GM23338 (cell line): Measurements from ENCODE around the gene ABCA7. TPM values are rescaled to one million over a fixed set of nuclear protein-coding genes. Genes with fewer than 3 reads are reported as not detected.

Experiments used
- ATAC-seq: fragments of 200-7000 bp; cut with Tn5 transposase; 3 replicates; pipeline ENCODE4 v1.9.1; 2020
- DNase-seq: peaks from one replicate; pipeline ENCODE4 v3.0.0-alpha.2; 2015; ENCODE audit warnings: low spot score
- H2AFZ ChIP-seq: fragments of 200-600 bp; sonication (generic); 2 replicates; pipeline ENCODE4 v1.8.0; 2016; ENCODE audit warnings: antibody characterized with exemption, mild to moderate bottlenecking, moderate library complexity
- H3F3A ChIP-seq: fragments of 200-600 bp; sonication (generic); replicated peaks from 2 replicates; pipeline ENCODE4 v1.8.0; 2017; ENCODE audit warnings: antibody characterized with exemption, mixed run types, low read depth
- H3K27ac ChIP-seq: fragments of 200-600 bp; sonication (generic); 2 replicates; pipeline ENCODE4 v1.6.1; 2016; ENCODE audit warnings: low read depth
- H3K27me3 ChIP-seq: fragments of 200-600 bp; sonication (generic); 2 replicates; pipeline ENCODE4 v1.8.0; 2016; ENCODE audit warnings: mild to moderate bottlenecking, mixed run types, moderate library complexity; ENCODE audit not compliant: insufficient read depth
- H3K36me3 ChIP-seq: fragments of 200-600 bp; sonication (generic); 2 replicates; pipeline ENCODE4 v1.8.0; 2016; ENCODE audit warnings: mild to moderate bottlenecking; ENCODE audit not compliant: insufficient read depth
- H3K4me1 ChIP-seq: fragments of 200-600 bp; sonication (generic); 2 replicates; pipeline ENCODE4 v1.8.0; 2016; ENCODE audit warnings: mild to moderate bottlenecking, moderate library complexity; ENCODE audit not compliant: insufficient read depth
- H3K4me2 ChIP-seq: fragments of 200-600 bp; sonication (generic); 2 replicates; pipeline ENCODE4 v1.7.1; 2017; ENCODE audit warnings: mixed run types
- H3K4me3 ChIP-seq: fragments of 200-600 bp; sonication (generic); 2 replicates; pipeline ENCODE4 v1.6.1; 2016; ENCODE audit warnings: mixed run types
- H3K79me2 ChIP-seq: fragments of 200-600 bp; sonication (generic); replicated peaks from 2 replicates; pipeline ENCODE4 v1.8.0; 2017; ENCODE audit warnings: mild to moderate bottlenecking; ENCODE audit not compliant: insufficient read depth
- H3K9me2 ChIP-seq: fragments of 200-600 bp; sonication (generic); 2 replicates; pipeline ENCODE4 v1.8.0; 2017; ENCODE audit not compliant: insufficient read depth
- H4K20me1 ChIP-seq: fragments of 200-600 bp; sonication (generic); replicated peaks from 2 replicates; pipeline ENCODE4 v1.8.0; 2017; ENCODE audit warnings: mild to moderate bottlenecking; ENCODE audit not compliant: insufficient read depth
- H3K27ac Mint-ChIP-seq: 2 replicates; pipeline ENCODE4 v1.8.0; 2020; ENCODE audit warnings: inconsistent platforms, mild to moderate bottlenecking, moderate library complexity, mixed read lengths
- H3K27me3 Mint-ChIP-seq: 3 replicates; pipeline ENCODE4 v1.8.0; 2022; ENCODE audit warnings: low read depth, mild to moderate bottlenecking, moderate library complexity, mixed read lengths, inconsistent platforms; ENCODE audit not compliant: insufficient read depth, poor library complexity
- H3K36me3 Mint-ChIP-seq: 3 replicates; pipeline ENCODE4 v1.8.0; 2021; ENCODE audit warnings: low read depth, mild to moderate bottlenecking, inconsistent platforms, moderate library complexity, mixed read lengths
- H3K4me1 Mint-ChIP-seq: 3 replicates; pipeline ENCODE4 v1.8.0; 2020; ENCODE audit warnings: mild to moderate bottlenecking, inconsistent platforms, mixed read lengths
- H3K4me3 Mint-ChIP-seq: 3 replicates; pipeline ENCODE4 v1.8.0; 2021; ENCODE audit warnings: moderate library complexity, mild to moderate bottlenecking, inconsistent platforms, mixed read lengths
- H3K9me3 Mint-ChIP-seq: 3 replicates; pipeline ENCODE4 v1.8.0; 2020; ENCODE audit warnings: moderate library complexity, mild to moderate bottlenecking, inconsistent platforms, mixed read lengths
- CREB1 ChIP-seq: fragments of 250-450 bp; sonication (Bioruptor Pico); IDR thresholded peaks from 2 replicates; pipeline ENCODE4 v1.5.0; 2020; ENCODE audit warnings: low read depth, mild to moderate bottlenecking, moderate library complexity
- EZH2 ChIP-seq: fragments of 200-600 bp; sonication (generic); IDR thresholded peaks from one replicate; pipeline ENCODE4 v1.8.0; 2017; ENCODE audit warnings: antibody characterized with exemption, mild to moderate bottlenecking, low read depth; ENCODE audit not compliant: unreplicated experiment
- EZH2phosphoT487 ChIP-seq: fragments of 200-600 bp; sonication (generic); IDR thresholded peaks from one replicate; pipeline ENCODE4 v1.8.1; 2018; ENCODE audit warnings: antibody characterized with exemption; ENCODE audit not compliant: unreplicated experiment
- JUNB ChIP-seq: IDR thresholded peaks from one replicate; pipeline ENCODE4 v1.6.1; 2016; ENCODE audit warnings: antibody characterized with exemption; ENCODE audit not compliant: unreplicated experiment
- NANOG ChIP-seq: IDR thresholded peaks from 2 replicates; pipeline ENCODE4 v1.6.1; 2016; ENCODE audit warnings: antibody characterized with exemption, borderline replicate concordance
- POLR2AphosphoS5 ChIP-seq: IDR thresholded peaks from 2 replicates; pipeline ENCODE4 v1.6.1; 2016; ENCODE audit warnings: antibody characterized with exemption, low read depth
- STAT1 ChIP-seq: IDR thresholded peaks from one replicate; pipeline ENCODE4 v1.6.1; 2016; ENCODE audit warnings: antibody characterized with exemption; ENCODE audit not compliant: unreplicated experiment
- ZNF114 ChIP-seq: fragments of 250-450 bp; sonication (Bioruptor Pico); IDR thresholded peaks from 2 replicates; pipeline ENCODE4 v1.5.0; 2020; ENCODE audit warnings: mild to moderate bottlenecking, moderate library complexity
- ZNF331 ChIP-seq: fragments of 250-450 bp; sonication (Bioruptor Pico); IDR thresholded peaks from 2 replicates; pipeline ENCODE4 v1.5.0; 2020; ENCODE audit warnings: low read depth, mild to moderate bottlenecking, moderate library complexity
- polyA plus RNA-seq: library from polyadenylated mRNA; unstranded; fragments of >200 nt; fragmentation: Nextera tagmentation; extraction: Ambion mirVana; gene quantifications from 2 replicates; pipeline ENCODE4 v1.2.1, GENCODE V29; 2016
- total RNA-seq: library from RNA; depleted of rRNA; stranded (reverse); fragments of >200 nt; shearing (Covaris generic); gene quantifications from 2 replicates; pipeline ENCODE4 v1.2.3, GENCODE V29; 2014
- TF ChIP-seq, protein P1 (sequence below): IDR thresholded peaks from one replicate; pipeline ENCODE4 v1.6.1; 2018; ENCODE audit warnings: antibody characterized with exemption; ENCODE audit not compliant: unreplicated experiment
- TF ChIP-seq, protein P2 (sequence below): IDR thresholded peaks from 2 replicates; pipeline ENCODE4 v1.6.1; 2016; ENCODE audit warnings: antibody characterized with exemption
- TF ChIP-seq, protein P3 (sequence below): fragments of 250-450 bp; sonication (Bioruptor Pico); IDR thresholded peaks from 2 replicates; pipeline ENCODE4 v1.5.0; 2020; ENCODE audit warnings: mild to moderate bottlenecking, moderate library complexity
- TF ChIP-seq, protein P4 (sequence below), 2 experiments: fragments of 200-600 bp in 1 of 2; sonication (generic) in 1 of 2; conservative IDR thresholded peaks; 2 replicates each; pipeline versions ENCODE4 v1.5.1 to v1.6.1; 2016 to 2017; ENCODE audit warnings: antibody characterized with exemption in 2 of 2, low read depth in 2 of 2, mild to moderate bottlenecking in 2 of 2, moderate library complexity in 1 of 2

The ABCA7 gene
- total and polyA plus RNA-seq, 2 experiments from 2014 or later = 22.2 to 27.4 TPM

DNA sequence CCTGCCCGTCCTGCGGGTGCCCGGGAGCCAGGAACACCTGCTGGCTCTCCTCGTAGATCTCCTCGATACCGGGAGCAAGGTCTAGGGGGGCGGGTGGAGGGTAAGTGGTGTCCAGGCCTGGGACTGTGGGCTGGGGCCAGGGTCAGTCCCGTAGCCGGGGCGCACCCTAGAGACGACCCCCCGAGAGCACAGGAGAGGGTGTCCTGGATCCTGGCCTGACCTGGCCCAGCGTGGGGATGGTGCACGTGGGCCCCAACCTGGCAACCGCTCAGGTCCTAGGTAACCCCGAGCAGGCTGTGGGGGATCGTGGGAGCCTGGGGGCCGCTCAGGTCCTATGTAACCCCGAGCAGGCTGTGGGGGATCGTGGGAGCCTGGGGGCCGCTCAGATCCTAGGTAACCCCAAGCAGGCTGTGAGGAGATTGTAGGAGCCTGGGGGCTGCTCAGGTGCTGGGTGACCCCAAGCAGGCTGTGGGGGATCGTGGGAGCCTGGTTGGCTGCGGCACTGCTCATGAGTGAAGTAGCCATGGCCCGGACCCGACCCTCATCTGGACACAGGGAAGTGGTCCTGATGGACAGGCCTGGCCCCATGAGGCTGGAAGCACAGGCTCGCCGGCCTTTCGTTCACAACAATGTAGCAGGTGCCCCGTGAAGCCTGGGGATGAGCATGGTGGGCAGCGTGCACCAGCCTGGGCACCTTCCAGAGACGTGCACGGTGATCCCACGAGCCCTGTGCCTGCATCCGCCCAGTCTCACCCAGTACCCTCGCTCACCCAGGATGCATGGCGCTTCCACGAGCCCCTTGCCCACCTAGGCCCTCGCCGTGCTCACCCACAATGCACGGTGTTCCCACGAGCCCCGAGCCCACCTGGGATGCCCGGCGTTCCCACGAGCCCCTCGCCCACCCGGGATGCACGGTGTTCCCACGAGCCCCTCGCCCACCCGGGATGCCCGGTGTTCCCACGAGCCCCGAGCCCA is 70.1 kb downstream of the ABCA7 start:
- ATAC-seq (no peak), DNase-seq (no peak)
- H3F3A ChIP-seq = 0 out of 2 replicates have a peak, but pooled peaks cover 10% of the 10 kb centered on the region
- no peak overlapping the region for H3K4me2 ChIP-seq
- H3K4me1 ChIP-seq = no peaks in the 10 kb centered on the region
- Mint-ChIP-seq H3K9me3 (no peaks in the 10 kb centered on the region), H3K36me3 (peaks cover 12% of the 10 kb centered on the region), H3K4me1 (peaks cover 11% of the 10 kb centered on the region; the same call in 1 of the 3 replicates), H3K4me3 (no peak overlapping the region), H3K27me3 (peaks cover 12% of the 10 kb centered on the region), H3K27ac (no peak overlapping the region)
- no peaks in the 10 kb centered on the region for H3K9me2 ChIP-seq
- TF ChIP-seq STAT1 = no peak
- TF ChIP-seq EZH2 = no peak
- TF ChIP-seq, protein P1, sequence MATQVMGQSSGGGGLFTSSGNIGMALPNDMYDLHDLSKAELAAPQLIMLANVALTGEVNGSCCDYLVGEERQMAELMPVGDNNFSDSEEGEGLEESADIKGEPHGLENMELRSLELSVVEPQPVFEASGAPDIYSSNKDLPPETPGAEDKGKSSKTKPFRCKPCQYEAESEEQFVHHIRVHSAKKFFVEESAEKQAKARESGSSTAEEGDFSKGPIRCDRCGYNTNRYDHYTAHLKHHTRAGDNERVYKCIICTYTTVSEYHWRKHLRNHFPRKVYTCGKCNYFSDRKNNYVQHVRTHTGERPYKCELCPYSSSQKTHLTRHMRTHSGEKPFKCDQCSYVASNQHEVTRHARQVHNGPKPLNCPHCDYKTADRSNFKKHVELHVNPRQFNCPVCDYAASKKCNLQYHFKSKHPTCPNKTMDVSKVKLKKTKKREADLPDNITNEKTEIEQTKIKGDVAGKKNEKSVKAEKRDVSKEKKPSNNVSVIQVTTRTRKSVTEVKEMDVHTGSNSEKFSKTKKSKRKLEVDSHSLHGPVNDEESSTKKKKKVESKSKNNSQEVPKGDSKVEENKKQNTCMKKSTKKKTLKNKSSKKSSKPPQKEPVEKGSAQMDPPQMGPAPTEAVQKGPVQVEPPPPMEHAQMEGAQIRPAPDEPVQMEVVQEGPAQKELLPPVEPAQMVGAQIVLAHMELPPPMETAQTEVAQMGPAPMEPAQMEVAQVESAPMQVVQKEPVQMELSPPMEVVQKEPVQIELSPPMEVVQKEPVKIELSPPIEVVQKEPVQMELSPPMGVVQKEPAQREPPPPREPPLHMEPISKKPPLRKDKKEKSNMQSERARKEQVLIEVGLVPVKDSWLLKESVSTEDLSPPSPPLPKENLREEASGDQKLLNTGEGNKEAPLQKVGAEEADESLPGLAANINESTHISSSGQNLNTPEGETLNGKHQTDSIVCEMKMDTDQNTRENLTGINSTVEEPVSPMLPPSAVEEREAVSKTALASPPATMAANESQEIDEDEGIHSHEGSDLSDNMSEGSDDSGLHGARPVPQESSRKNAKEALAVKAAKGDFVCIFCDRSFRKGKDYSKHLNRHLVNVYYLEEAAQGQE = no peak
- TF ChIP-seq, protein P2, sequence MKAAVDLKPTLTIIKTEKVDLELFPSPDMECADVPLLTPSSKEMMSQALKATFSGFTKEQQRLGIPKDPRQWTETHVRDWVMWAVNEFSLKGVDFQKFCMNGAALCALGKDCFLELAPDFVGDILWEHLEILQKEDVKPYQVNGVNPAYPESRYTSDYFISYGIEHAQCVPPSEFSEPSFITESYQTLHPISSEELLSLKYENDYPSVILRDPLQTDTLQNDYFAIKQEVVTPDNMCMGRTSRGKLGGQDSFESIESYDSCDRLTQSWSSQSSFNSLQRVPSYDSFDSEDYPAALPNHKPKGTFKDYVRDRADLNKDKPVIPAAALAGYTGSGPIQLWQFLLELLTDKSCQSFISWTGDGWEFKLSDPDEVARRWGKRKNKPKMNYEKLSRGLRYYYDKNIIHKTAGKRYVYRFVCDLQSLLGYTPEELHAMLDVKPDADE = no peak
- TF ChIP-seq POLR2AphosphoS5 = no peak
- TF ChIP-seq JUNB = no peak
- TF ChIP-seq, protein P3, sequence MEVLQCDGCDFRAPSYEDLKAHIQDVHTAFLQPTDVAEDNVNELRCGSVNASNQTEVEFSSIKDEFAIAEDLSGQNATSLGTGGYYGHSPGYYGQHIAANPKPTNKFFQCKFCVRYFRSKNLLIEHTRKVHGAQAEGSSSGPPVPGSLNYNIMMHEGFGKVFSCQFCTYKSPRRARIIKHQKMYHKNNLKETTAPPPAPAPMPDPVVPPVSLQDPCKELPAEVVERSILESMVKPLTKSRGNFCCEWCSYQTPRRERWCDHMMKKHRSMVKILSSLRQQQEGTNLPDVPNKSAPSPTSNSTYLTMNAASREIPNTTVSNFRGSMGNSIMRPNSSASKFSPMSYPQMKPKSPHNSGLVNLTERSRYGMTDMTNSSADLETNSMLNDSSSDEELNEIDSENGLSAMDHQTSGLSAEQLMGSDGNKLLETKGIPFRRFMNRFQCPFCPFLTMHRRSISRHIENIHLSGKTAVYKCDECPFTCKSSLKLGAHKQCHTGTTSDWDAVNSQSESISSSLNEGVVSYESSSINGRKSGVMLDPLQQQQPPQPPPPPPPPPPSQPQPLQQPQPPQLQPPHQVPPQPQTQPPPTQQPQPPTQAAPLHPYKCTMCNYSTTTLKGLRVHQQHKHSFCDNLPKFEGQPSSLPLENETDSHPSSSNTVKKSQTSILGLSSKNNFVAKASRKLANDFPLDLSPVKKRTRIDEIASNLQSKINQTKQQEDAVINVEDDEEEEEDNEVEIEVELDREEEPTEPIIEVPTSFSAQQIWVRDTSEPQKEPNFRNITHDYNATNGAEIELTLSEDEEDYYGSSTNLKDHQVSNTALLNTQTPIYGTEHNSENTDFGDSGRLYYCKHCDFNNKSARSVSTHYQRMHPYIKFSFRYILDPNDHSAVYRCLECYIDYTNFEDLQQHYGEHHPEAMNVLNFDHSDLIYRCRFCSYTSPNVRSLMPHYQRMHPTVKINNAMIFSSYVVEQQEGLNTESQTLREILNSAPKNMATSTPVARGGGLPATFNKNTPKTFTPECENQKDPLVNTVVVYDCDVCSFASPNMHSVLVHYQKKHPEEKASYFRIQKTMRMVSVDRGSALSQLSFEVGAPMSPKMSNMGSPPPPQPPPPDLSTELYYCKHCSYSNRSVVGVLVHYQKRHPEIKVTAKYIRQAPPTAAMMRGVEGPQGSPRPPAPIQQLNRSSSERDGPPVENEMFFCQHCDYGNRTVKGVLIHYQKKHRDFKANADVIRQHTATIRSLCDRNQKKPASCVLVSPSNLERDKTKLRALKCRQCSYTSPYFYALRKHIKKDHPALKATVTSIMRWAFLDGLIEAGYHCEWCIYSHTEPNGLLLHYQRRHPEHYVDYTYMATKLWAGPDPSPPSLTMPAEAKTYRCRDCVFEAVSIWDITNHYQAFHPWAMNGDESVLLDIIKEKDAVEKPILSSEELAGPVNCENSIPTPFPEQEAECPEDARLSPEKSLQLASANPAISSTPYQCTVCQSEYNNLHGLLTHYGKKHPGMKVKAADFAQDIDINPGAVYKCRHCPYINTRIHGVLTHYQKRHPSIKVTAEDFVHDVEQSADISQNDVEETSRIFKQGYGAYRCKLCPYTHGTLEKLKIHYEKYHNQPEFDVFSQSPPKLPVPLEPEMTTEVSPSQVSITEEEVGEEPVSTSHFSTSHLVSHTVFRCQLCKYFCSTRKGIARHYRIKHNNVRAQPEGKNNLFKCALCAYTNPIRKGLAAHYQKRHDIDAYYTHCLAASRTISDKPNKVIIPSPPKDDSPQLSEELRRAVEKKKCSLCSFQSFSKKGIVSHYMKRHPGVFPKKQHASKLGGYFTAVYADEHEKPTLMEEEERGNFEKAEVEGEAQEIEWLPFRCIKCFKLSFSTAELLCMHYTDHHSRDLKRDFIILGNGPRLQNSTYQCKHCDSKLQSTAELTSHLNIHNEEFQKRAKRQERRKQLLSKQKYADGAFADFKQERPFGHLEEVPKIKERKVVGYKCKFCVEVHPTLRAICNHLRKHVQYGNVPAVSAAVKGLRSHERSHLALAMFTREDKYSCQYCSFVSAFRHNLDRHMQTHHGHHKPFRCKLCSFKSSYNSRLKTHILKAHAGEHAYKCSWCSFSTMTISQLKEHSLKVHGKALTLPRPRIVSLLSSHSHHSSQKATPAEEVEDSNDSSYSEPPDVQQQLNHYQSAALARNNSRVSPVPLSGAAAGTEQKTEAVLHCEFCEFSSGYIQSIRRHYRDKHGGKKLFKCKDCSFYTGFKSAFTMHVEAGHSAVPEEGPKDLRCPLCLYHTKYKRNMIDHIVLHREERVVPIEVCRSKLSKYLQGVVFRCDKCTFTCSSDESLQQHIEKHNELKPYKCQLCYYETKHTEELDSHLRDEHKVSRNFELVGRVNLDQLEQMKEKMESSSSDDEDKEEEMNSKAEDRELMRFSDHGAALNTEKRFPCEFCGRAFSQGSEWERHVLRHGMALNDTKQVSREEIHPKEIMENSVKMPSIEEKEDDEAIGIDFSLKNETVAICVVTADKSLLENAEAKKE (CRISPR knock-in tag) = no peak
- no peak for TF ChIP-seq ZNF331
- TF ChIP-seq EZH2phosphoT487 = no peak
- TF ChIP-seq CREB1 (CRISPR knock-in tag) = no peak
- no peak for TF ChIP-seq NANOG
- TF ChIP-seq, protein P4, sequence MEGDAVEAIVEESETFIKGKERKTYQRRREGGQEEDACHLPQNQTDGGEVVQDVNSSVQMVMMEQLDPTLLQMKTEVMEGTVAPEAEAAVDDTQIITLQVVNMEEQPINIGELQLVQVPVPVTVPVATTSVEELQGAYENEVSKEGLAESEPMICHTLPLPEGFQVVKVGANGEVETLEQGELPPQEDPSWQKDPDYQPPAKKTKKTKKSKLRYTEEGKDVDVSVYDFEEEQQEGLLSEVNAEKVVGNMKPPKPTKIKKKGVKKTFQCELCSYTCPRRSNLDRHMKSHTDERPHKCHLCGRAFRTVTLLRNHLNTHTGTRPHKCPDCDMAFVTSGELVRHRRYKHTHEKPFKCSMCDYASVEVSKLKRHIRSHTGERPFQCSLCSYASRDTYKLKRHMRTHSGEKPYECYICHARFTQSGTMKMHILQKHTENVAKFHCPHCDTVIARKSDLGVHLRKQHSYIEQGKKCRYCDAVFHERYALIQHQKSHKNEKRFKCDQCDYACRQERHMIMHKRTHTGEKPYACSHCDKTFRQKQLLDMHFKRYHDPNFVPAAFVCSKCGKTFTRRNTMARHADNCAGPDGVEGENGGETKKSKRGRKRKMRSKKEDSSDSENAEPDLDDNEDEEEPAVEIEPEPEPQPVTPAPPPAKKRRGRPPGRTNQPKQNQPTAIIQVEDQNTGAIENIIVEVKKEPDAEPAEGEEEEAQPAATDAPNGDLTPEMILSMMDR (conservative IDR thresholded peaks at IDR 0.05; ENCODE audit: low read depth in 2 of 2) = no peak
- TF ChIP-seq ZNF114 (CRISPR knock-in tag) = no peak
- H4K20me1 ChIP-seq = no peaks in the 10 kb centered on the region; the same call in 1 of the 2 replicates
- H3K79me2 ChIP-seq = no peaks in the 10 kb centered on the region
- H2AFZ ChIP-seq = no peak overlapping the region
- 0 out of 2 replicates have a peak, but pooled peaks cover 3% of the 10 kb centered on the region for H3K36me3 ChIP-seq
- H3K4me3 ChIP-seq = no peak overlapping the region
- no peak overlapping the region for H3K27ac ChIP-seq
- no peaks in the 10 kb centered on the region for H3K27me3 ChIP-seq
